Measurements from ENCODE around the gene VOPP1.

The VOPP1 gene

DNA sequence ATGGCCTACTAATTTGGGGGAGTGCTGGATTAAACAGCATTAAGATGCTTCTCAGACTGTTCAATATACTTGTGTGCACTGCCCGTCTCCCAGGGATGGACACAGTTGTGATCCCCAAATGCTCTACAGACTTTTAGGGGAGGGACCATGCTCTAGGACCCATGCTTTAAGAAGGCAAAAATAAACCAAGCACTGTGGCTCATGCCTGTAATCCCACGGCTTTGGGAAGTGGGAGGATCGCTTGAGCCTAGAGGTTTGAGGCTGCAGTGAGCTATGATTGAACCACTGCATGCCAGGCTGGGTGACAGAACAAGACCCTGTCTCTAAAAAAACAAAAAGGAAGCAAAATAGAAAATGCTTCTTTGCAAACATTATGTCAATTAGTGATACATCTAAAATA is 102.6 kb downstream of the VOPP1 start:
- DNase-seq, result no peak
- Mint-ChIP-seq H3K4me3 (no peak overlapping the region), H3K9me3 (no peaks in the 10 kb centered on the region), H3K36me3 (peaks cover 58% of the 10 kb centered on the region), H3K27ac (peak overlapping the region; percentile 96), H3K4me1 (peaks cover 63% of the 10 kb centered on the region), H3K27me3 (no peaks in the 10 kb centered on the region)
- CTCF ChIA-PET, result interaction anchor here (0.8 to 2.1 kb wide), 4 partner anchors 31 to 124 kb away, joined by 3 to 7 read pairs (median 4); no protein-coding TSS in a partner anchor

DNA sequence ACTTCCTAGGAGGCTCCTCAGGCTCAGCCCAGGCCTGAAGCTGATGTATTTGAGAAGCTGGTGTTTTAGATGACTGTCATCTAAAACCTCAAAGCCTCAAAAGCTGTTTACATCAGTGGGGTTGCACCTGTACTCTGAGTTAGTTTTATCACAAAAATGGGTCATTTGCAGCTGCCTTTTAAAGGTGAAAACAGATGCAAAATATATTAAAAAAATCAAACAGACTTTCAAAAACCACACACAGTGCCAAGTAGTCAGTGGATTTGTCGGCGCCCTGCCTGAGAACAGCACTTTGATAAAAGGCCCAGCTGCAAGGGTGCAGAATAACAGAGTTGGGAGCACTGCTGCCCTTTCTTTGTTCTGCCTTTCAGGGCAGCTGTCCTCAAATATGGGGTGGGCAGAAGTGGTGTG is 103.0 kb downstream of the VOPP1 start:
- Mint-ChIP-seq H3K4me3 (no peak overlapping the region), H3K4me1 (peaks cover 59% of the 10 kb centered on the region), H3K36me3 (peaks cover 59% of the 10 kb centered on the region), H3K27ac (peak overlapping the region; percentile 96), H3K9me3 (no peaks in the 10 kb centered on the region), H3K27me3 (no peaks in the 10 kb centered on the region)
- DNase-seq, result peak; percentile 60
- CTCF ChIA-PET, result interaction anchor here (0.9 to 2.1 kb wide), 3 partner anchors 63 to 124 kb away, joined by 3 to 7 read pairs (median 6); no protein-coding TSS in a partner anchor

DNA sequence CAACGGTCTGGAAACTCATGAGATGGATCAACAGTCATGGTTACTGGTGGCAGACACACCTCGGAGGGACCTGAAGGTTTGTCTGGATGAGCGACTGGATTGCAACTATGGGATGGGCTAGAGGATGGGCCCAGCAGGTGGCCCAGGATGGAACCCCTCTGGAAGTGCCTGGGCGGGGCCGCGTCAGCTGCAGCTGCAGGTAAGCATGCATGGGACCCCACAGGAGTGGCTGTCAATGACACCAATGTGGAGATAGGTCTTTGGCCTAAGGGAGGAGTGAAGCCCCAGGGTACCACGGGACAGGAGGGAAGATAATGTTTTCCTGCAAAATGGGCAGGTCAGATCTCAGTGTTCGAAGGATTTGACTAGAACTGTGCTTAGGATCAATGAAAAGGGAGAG is 103.8 kb downstream of the VOPP1 start:
- peaks cover 61% of the 10 kb centered on the region for H3K36me3 Mint-ChIP-seq
- peaks cover 3% of the 10 kb centered on the region for H3K9me3 Mint-ChIP-seq
- H3K4me3 Mint-ChIP-seq, result no peak overlapping the region
- no peak for DNase-seq
- H3K4me1 Mint-ChIP-seq, result peaks cover 53% of the 10 kb centered on the region
- CTCF ChIA-PET, result interaction anchor here (0.9 to 2.1 kb wide), 3 partner anchors 64 to 125 kb away, joined by 3 to 7 read pairs (median 6); no protein-coding TSS in a partner anchor
- H3K27ac Mint-ChIP-seq, result peak overlapping the region; percentile 96
- no peaks in the 10 kb centered on the region for H3K27me3 Mint-ChIP-seq

DNA sequence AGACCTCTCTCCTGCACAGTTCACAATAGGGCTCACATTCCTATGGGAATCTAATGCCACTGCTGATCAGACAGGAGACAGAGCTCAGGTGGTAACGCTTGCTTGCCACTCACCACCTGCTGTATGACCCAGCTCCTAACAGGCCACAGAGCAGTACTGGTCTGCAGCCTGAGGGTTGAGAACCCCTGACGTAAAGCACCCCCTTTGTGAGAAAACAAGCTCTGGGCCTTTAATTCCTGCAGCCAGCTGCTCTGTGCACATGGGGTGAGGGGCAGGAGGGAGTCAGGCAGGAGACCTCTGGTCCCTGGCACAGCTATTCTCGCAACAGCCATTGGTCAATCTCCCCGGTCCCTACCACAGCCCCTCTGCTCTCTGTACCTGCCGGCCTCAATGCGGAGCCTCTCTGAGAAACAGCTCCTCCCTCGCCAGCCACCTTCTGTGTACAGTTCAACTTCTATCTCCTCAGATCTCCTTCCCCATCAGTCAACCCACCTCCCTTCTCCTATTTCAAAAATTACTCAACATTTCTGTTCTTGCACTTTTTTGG is 105.2 kb downstream of the VOPP1 start:
- Mint-ChIP-seq H3K4me1 (peaks cover 55% of the 10 kb centered on the region), H3K27ac (peak overlapping the region; percentile 35), H3K9me3 (peaks cover 10% of the 10 kb centered on the region), H3K27me3 (no peaks in the 10 kb centered on the region), H3K4me3 (no peak overlapping the region), H3K36me3 (peaks cover 63% of the 10 kb centered on the region)
- CTCF ChIA-PET, result interaction anchor here (0.7 kb wide), 1 partner anchor 62 kb away, joined by 3 read pairs; no protein-coding TSS in a partner anchor
- no peak for DNase-seq

DNA sequence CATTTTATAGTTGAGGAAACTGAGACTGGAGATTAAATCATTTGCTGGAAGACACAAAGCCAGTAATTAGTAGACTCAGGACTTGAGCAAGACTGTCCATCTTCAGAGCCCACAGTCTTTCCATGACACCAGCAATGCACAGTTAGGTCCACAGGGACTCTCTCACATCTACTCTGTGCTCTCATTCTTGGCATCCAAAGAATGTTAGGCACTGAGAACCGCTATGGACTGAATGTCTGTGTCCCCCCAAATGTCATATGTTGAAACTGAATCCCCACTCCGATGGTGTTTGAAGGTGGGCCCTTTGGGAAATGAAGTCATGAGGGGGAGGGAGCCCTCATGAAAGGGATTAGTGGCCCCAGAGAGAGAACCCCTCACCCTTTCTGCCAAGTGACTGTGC is 106.6 kb downstream of the VOPP1 start:
- H3K27me3 Mint-ChIP-seq, result no peaks in the 10 kb centered on the region
- no peak overlapping the region for H3K4me3 Mint-ChIP-seq
- peaks cover 63% of the 10 kb centered on the region for H3K36me3 Mint-ChIP-seq
- H3K9me3 Mint-ChIP-seq, result peaks cover 19% of the 10 kb centered on the region
- no peak for DNase-seq
- peaks cover 53% of the 10 kb centered on the region for H3K4me1 Mint-ChIP-seq
- no peak overlapping the region for H3K27ac Mint-ChIP-seq
- CTCF ChIA-PET, result no interaction called here

DNA sequence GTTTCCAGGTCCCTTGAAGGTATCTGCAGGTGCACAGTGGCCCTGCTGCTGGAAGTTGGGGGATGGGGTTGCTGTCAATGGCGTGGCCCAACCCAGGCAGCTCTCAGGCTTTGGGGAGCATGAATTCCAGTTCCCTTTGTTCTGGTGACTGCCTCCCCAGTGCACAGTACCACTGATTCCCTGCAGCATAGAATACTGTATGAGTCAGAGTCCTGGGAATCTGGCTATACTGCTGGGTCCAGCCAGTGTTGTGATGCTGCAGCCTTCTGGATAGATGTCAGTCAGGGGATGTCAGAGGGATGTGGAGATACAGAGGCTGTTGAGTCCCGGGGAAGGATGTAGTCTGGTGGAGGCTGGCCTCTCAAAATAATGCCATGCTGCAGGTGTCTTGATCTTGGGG is 107.9 kb downstream of the VOPP1 start:
- no peak overlapping the region for H3K27ac Mint-ChIP-seq
- DNase-seq, result no peak
- CTCF ChIA-PET, result no interaction called here
- peaks cover 25% of the 10 kb centered on the region for H3K9me3 Mint-ChIP-seq
- H3K27me3 Mint-ChIP-seq, result no peaks in the 10 kb centered on the region
- H3K4me1 Mint-ChIP-seq, result peaks cover 42% of the 10 kb centered on the region
- H3K36me3 Mint-ChIP-seq, result peaks cover 64% of the 10 kb centered on the region
- H3K4me3 Mint-ChIP-seq, result no peak overlapping the region

DNA sequence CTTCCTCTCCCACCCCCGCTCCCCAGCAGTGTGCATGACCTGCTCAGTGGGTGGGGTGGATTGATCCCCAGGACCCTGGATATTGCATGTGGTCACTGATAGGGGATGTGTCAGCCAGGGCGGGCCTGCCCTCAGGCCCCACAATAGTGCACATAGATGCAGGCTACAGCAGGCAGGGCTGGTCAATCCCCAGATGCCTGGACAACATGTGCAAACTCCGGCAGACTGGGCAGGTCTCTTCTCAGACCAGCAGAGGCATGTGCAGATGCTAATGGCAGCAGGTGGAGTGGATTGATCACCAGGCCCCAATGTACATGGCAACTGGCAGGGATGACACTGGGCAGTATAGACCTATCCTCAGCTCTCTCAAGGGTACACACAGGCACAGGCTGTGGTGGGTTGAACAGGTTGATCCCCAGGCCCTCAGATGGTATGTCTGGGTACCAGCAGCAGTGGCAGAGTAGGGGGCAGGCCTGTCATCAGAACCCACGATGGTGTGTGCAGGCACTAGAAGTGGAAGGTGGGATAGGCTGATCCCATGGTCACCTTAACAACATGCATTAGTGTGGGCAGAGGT is 108.5 kb downstream of the VOPP1 start:
- CTCF ChIA-PET, result no interaction called here
- Mint-ChIP-seq H3K4me3 (no peak overlapping the region), H3K27me3 (no peaks in the 10 kb centered on the region), H3K4me1 (peaks cover 35% of the 10 kb centered on the region), H3K36me3 (peaks cover 69% of the 10 kb centered on the region), H3K9me3 (peaks cover 32% of the 10 kb centered on the region), H3K27ac (no peak overlapping the region)
- no peak for DNase-seq

DNA sequence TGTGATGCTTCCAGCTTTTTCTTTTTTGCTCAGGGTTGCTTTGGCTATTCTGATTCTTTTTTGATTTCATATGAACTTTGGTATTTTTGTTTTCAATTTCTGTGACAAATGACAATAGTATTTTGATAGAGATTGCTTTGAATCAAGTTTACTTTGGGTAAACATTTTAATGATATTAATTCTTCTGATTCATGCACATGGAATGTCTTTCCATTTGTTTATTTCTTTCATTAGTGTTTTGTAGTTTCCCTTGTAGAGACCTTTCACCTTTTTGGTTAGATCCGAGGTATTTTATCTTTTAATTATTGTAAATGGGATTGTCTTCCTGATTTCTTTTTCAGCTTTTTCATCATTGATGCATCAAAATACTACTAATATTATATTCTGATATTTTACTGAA is 114.0 kb downstream of the VOPP1 start:
- peaks cover 30% of the 10 kb centered on the region for H3K4me1 Mint-ChIP-seq
- H3K36me3 Mint-ChIP-seq, result peaks cover 49% of the 10 kb centered on the region
- H3K4me3 Mint-ChIP-seq, result no peak overlapping the region
- CTCF ChIA-PET, result no interaction called here
- DNase-seq, result no peak
- no peak overlapping the region for H3K27ac Mint-ChIP-seq
- H3K27me3 Mint-ChIP-seq, result no peaks in the 10 kb centered on the region
- H3K9me3 Mint-ChIP-seq, result peaks cover 51% of the 10 kb centered on the region

DNA sequence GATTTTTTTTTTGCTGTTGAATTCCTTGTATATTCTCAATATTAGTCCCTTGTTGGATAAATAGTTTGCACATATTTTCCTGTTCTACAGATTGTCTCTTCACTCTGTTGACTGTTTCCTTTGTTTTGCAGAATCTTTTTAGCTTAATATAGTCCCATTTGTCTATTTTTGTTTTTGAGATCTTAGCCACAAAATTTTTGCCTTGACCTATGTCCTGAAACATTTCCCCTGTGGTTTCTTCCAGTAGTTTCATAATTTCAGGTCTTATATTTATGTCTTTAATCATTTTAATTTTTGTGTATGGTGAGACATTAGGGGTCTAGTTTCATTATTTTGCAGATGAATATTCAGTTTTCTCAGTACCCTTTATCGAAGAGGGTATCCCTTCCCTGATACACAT is 114.5 kb downstream of the VOPP1 start:
- no peak overlapping the region for H3K4me3 Mint-ChIP-seq
- CTCF ChIA-PET, result no interaction called here
- DNase-seq, result no peak
- peaks cover 49% of the 10 kb centered on the region for H3K9me3 Mint-ChIP-seq
- H3K36me3 Mint-ChIP-seq, result peaks cover 47% of the 10 kb centered on the region
- H3K27me3 Mint-ChIP-seq, result no peaks in the 10 kb centered on the region
- H3K4me1 Mint-ChIP-seq, result peaks cover 32% of the 10 kb centered on the region
- H3K27ac Mint-ChIP-seq, result no peak overlapping the region

DNA sequence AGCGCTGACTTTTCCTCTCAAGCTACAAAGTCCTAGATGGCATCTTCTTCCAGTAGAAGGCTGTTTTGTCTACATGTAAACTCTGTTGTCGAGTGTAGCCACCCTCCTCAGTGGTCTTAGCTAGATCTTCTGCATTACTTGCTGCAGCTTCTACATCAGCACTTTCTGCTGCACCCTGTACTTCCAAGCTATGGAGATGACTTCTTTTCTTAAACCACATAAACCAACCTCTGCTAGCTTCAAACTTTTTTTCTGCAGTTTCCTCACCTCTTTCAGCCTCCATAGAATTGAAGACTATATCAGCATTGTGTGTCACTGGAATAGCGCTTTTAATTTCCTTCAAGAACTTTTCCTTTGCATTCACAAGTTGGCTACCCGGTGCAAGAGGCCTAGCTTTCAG is 119.3 kb downstream of the VOPP1 start:
- CTCF ChIA-PET, result interaction anchor here (0.8 to 1.1 kb wide), 2 partner anchors 22 to 26 kb away, joined by 3 to 4 read pairs; no protein-coding TSS in a partner anchor
- H3K36me3 Mint-ChIP-seq, result peaks cover 28% of the 10 kb centered on the region
- peaks cover 21% of the 10 kb centered on the region for H3K9me3 Mint-ChIP-seq
- H3K4me1 Mint-ChIP-seq, result peaks cover 23% of the 10 kb centered on the region
- DNase-seq, result no peak
- peaks cover 6% of the 10 kb centered on the region for H3K27me3 Mint-ChIP-seq
- H3K4me3 Mint-ChIP-seq, result no peak overlapping the region
- no peak overlapping the region for H3K27ac Mint-ChIP-seq

DNA sequence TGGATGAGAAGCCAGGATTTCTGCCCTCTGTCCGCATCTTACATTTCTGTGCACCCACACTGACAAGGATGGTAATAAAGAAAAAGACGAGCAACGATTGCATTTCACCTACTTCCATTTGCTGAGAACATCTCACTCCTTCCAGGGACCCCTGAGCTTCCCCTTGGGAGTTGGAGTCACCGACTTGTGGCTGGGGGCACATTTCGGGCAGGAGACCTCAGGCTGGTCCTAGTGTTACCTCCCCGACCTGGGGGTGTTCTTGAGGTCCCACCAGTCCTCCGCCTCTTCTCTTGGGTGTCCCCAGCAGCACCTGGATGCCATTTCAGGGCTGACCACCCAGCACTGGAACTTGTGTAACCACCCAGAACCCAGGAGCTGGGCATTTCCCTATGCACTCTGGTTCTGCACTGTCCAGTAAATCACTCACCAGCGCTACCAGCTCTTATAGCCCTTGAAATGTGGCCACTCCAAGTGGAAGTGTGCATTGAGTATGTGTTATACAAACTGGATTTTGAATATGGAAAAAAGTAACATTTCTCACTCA is 122.2 kb downstream of the VOPP1 start:
- Mint-ChIP-seq H3K4me1 (peaks cover 13% of the 10 kb centered on the region), H3K4me3 (no peak overlapping the region), H3K27me3 (peaks cover 6% of the 10 kb centered on the region), H3K36me3 (peaks cover 13% of the 10 kb centered on the region), H3K9me3 (peaks cover 2% of the 10 kb centered on the region), H3K27ac (no peak overlapping the region)
- no peak for DNase-seq
- CTCF ChIA-PET, result no interaction called here

DNA sequence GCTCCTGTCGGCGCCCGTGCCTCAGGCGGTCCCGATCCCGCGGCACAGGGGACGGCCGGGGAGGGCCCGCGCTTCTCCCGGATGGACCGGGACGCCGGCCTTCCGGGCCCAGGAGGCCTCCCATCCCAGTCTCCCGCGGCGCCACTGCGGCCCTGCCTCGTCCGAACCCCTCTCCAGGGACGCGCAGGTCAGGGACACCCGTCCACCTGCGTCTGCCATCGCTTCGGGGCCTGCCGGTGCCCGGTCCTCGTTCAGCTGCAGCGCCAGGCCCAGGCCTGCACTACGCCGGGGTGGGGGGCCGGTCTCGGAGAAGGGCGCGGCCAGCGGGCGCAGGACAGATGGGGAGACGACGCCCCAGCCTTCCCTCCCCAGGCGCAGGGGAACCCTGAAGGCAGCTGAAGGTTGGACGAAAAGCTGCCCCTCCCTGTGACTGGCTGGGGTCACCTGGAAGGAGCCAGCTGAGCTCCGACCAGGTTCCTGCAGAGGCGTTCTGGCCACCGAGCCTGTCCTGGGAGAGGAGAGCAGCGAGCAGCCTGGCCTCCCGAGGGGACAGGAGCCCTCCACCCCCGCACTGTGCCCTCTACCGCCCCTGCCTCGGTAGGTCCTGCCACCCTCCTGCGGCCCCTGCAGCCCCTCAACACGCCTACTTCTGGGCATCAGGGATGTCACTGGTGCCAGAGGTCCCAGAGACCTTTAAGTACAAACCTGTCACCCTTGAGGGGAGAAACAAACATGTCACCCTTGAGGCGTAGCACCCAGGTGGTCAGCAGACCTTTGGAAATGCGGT is 122.9 kb downstream of the VOPP1 start:
- Mint-ChIP-seq H3K4me1 (peaks cover 9% of the 10 kb centered on the region), H3K4me3 (no peak overlapping the region), H3K27me3 (peaks cover 6% of the 10 kb centered on the region), H3K36me3 (peaks cover 9% of the 10 kb centered on the region), H3K27ac (no peak overlapping the region), H3K9me3 (peaks cover 2% of the 10 kb centered on the region)
- CTCF ChIA-PET, result no interaction called here
- no peak for DNase-seq

DNA sequence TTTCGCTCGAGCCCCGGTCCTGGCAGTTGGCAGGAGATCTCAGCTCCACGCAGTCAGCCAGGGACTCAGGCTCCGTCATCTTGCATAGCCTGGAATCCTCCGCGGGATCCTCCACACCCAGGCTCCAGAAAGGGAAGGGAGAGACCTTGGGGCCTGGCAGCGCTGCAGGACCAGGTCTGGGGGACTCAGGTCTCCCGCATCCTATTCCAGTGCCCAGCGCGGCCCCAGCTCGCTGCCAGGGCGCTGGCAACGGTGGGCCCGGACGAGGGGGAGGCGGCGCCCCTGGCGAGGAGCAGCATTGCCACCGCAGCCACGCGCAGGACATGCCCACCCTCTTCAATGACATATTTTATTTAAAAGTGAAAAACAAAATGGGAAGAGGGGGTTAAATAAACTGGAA is 123.8 kb downstream of the VOPP1 start:
- Mint-ChIP-seq H3K27me3 (peaks cover 6% of the 10 kb centered on the region), H3K4me3 (no peak overlapping the region), H3K27ac (no peak overlapping the region), H3K9me3 (peaks cover 2% of the 10 kb centered on the region), H3K4me1 (peaks cover 9% of the 10 kb centered on the region), H3K36me3 (peaks cover 9% of the 10 kb centered on the region)
- no peak for DNase-seq
- CTCF ChIA-PET, result no interaction called here

DNA sequence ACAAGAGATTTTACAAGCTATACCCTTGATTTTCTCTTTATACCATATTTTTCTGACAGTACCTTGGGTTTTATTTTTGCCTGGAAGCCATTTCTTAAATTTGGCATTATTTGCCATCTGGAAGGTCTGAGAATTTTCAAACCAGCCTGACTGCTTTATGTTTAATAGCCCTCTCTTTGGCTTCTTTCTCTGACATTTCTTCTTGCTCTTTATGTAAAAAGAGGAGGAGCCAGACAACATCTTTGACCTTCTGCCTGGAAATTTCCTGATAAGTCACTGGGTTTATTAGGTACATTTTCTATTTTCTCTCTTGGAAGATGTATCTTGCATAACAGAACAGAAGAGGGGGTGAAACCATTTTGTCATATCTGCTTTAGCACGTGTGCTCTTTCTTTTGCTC is 127.5 kb downstream of the VOPP1 start:
- H3K9me3 Mint-ChIP-seq, result peaks cover 2% of the 10 kb centered on the region
- H3K4me3 Mint-ChIP-seq, result no peak overlapping the region
- CTCF ChIA-PET, result interaction anchor here (2.9 kb wide), 1 partner anchor 11 kb away, joined by 8 read pairs; no protein-coding TSS in a partner anchor
- DNase-seq, result no peak
- H3K27me3 Mint-ChIP-seq, result peaks cover 2% of the 10 kb centered on the region
- no peak overlapping the region for H3K27ac Mint-ChIP-seq
- peaks cover 4% of the 10 kb centered on the region for H3K36me3 Mint-ChIP-seq
- H3K4me1 Mint-ChIP-seq, result peaks cover 9% of the 10 kb centered on the region

All from activated naive CD4-positive, alpha-beta T cell treated with anti-CD3 and anti-CD28 coated beads, Interleukin-2, amount 10 ng/mL, durations not matched to agents 7 days and 5 days (primary cell).